ENCODE results near the gene TEDC1.

DNA sequence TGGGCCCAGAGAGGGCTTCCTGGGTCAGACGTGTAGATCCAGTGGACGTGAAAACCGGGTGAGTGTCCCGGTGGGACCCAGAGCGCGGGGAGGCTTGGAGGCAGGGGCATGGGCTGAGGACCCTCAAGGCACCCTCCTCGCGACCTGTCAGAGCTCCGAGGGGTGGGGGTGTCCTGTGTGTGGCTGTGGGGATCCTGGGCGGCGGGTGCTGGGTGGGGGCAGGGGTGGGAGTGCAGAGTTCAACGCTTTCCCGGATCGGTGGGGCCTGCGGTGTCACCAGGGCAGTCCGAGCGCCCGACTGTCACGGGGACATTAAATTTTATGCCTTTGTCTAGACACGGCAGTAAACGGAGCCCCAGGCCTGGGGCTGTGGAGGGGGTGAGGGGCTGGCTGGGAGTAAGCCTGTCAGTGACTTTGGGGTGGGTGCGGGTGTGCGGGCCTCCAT lies 36.4 kb downstream of the TEDC1 start:
- no peak for TF ChIP-seq POLR2A (IDR thresholded peaks at IDR 0.05)
- no peak for TF ChIP-seq CTCF (IDR thresholded peaks at IDR 0.05)
